ENCODE measurements around the gene C16orf96. TPM values are rescaled to one million over a fixed set of nuclear protein-coding genes. Genes with fewer than 3 reads are reported as not detected.

C16orf96 gene
- total RNA-seq, 2 donors from 2014 or later: 0.52 TPM; not detected in 1

DNA sequence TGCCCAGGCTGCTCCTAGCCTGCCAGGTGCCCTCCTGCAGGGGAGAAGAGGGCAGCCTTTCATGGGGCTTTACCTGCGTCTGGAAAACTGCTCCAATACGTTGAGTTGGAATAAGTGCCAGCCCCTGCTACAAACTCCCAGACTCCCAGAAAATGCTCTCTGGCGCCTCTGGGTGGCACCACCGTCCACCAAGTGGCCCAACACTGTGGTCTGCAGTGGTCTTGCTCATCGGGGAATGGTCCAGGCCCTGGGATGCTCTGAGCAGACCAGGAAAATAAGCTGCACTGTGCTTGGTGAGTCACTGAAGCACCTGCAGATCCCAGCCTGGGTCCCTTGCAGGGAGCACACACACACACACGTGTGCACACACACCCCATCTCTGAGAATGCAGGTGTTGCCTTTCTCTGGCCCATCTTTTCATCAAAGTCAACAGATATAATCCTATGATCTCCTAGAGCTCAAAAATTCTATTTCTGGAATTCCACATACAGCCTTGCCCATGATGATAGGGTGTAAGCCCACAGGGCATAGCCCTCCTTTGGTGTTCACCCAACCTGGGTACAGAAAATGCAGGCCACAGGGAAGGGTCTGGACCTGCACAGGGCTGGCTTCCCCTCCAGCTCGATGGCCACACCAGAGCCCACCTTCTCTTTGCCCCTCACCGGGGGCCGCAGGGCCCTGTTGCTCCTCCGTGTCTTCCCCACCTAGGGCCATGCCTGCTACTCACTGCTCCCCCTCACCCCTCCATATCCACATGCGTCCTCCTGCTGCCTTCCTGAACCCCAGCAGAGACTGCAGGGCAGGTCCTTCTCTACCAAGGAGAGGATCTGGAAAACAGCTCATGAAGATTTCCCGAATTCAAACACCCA, 38.1 kb upstream of the C16orf96 start:
- peaks cover 23% of the 10 kb centered on the region for H3K4me1 ChIP-seq
- no peaks in the 10 kb centered on the region for H3K9me3 ChIP-seq
- intact Hi-C loops (cut with DNase I): loop anchor here (10.0 kb wide), 1 partner anchor 67 kb away; no protein-coding TSS in a partner anchor
- WGBS, 2 donors: 61 to 63% methylated on average over 11 to 12 of the region's 12 CpGs
- no peak for TF ChIP-seq POLR2A (IDR thresholded peaks at IDR 0.05)
- TF ChIP-seq, protein P1, sequence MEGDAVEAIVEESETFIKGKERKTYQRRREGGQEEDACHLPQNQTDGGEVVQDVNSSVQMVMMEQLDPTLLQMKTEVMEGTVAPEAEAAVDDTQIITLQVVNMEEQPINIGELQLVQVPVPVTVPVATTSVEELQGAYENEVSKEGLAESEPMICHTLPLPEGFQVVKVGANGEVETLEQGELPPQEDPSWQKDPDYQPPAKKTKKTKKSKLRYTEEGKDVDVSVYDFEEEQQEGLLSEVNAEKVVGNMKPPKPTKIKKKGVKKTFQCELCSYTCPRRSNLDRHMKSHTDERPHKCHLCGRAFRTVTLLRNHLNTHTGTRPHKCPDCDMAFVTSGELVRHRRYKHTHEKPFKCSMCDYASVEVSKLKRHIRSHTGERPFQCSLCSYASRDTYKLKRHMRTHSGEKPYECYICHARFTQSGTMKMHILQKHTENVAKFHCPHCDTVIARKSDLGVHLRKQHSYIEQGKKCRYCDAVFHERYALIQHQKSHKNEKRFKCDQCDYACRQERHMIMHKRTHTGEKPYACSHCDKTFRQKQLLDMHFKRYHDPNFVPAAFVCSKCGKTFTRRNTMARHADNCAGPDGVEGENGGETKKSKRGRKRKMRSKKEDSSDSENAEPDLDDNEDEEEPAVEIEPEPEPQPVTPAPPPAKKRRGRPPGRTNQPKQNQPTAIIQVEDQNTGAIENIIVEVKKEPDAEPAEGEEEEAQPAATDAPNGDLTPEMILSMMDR (IDR thresholded peaks at IDR 0.05): peak; percentile 35 to 71 (median 55)
- no peak overlapping the region for H3K27ac ChIP-seq
- ATAC-seq (peak; percentile 41), DNase-seq (peak in 3 of 4 donors; percentile 44 to 57 (median 49))
- no peaks in the 10 kb centered on the region for H3K27me3 ChIP-seq
- H3K4me3 ChIP-seq: no peak overlapping the region
- H3K36me3 ChIP-seq (replicated peaks in 1 of 2; ENCODE audit: insufficient read depth in 1 of 2, low read depth in 2 of 2): no peaks in the 10 kb centered on the region

DNA sequence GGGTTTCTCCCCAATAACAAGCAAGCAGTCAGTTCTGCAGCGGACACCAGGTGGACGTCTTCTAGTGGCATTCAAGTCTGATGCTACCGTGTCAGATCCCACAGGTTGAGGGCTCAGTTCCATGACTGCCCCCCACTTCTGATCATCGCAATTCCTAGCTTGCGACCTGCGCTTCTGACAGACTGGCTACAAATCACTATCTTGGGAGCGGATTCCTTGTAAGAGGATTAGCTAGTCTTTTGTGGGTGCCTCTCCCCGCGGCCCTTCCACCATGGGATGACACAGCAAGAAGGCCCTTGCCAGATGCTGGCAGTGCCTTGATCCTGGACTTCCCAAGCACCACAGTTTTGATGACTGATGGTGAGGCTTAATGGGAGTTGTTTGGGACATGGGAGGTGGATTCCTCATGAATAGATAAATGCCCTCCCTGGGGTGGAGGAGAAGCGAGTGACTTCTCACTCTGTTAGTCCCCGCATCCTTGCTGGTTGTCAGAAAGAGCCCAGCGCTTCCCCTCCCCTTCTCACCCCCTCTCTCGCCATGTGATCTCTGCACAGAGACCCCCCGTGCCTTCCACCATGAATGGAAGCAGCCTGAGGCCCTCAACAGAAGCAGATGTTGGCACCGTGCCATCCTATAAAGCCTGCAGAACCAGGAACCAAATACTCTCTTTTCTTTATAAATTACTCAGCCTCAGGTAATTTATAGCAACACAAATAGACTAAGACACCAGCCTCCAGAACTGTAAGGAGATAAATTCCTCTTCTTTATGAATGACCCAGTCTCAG, 36.7 kb upstream of the C16orf96 start:
- 82% methylated on average over 13 to 15 of the region's 15 CpGs for WGBS, 2 donors
- no peak for ATAC-seq
- DNase-seq: no peak
- peaks cover 22% of the 10 kb centered on the region for H3K4me1 ChIP-seq
- no peaks in the 10 kb centered on the region for H3K36me3 ChIP-seq (replicated peaks in 1 of 2; ENCODE audit: insufficient read depth in 1 of 2, low read depth in 2 of 2)
- no peak overlapping the region for H3K4me3 ChIP-seq
- H3K9me3 ChIP-seq: no peaks in the 10 kb centered on the region
- intact Hi-C loops (cut with DNase I): loop anchor here (10.0 kb wide), 1 partner anchor 65 kb away; no protein-coding TSS in a partner anchor
- H3K27ac ChIP-seq: no peak overlapping the region
- H3K27me3 ChIP-seq: no peaks in the 10 kb centered on the region
- no peak for TF ChIP-seq POLR2A (IDR thresholded peaks at IDR 0.05)
- TF ChIP-seq, protein P1 (IDR thresholded peaks at IDR 0.05): no peak

GRCh38 chr16:4520913-4521312, 35.2 kb upstream of the C16orf96 start:
- intact Hi-C loops (cut with DNase I): no loop called here
- Histone ChIP-seq H3K4me3 (no peak overlapping the region), H3K9me3 (no peaks in the 10 kb centered on the region), H3K36me3 (replicated peaks in 1 of 2; ENCODE audit: insufficient read depth in 1 of 2, low read depth in 2 of 2) (no peaks in the 10 kb centered on the region), H3K27me3 (no peaks in the 10 kb centered on the region), H3K27ac (no peak overlapping the region), H3K4me1 (peaks cover 26% of the 10 kb centered on the region)
- TF ChIP-seq, protein P1 (IDR thresholded peaks at IDR 0.05): no peak
- TF ChIP-seq POLR2A (IDR thresholded peaks at IDR 0.05): no peak
- ATAC-seq (no peak), DNase-seq (no peak)
- WGBS, 2 donors: 70 to 79% methylated on average over 7 of the region's 7 CpGs

DNA sequence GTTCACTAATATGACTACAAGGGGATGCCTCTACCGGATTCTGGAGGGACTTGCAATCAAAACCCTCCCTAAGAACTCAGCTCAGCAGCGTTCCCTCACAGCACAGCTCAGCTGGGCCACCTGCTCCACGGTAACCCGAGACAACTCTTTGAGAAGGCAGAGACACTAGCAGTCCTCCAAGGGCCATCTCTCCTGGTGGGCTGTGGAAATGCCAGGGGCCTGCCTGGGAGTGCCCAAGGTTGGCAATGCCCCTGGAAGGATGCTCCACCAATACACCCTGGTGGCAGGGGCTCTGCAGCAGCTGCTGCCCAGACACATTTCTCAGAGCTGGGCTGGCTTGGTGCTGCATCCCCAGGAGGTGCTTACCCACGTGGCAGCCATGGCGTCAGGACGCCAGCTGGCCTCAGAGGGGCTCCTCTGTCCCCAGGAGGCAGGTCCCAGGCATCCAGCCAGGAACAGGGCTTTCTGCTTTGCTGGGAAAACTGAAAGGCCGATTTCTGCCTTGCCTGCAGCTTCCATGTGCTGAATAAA, 34.0 kb upstream of the C16orf96 start:
- no peak overlapping the region for H3K4me3 ChIP-seq
- TF ChIP-seq, protein P1 (IDR thresholded peaks at IDR 0.05): no peak
- TF ChIP-seq POLR2A (IDR thresholded peaks at IDR 0.05): no peak
- peak in 3 of 4 donors; percentile 65 to 71 (median 71) for DNase-seq
- no peaks in the 10 kb centered on the region for H3K9me3 ChIP-seq
- no peak for ATAC-seq
- intact Hi-C loops (cut with DNase I): no loop called here
- H3K27ac ChIP-seq: peak overlapping the region in 1 of 4 donors; percentile 14
- WGBS, 2 donors: 37 to 54% methylated on average over 3 to 8 of the region's 8 CpGs
- peaks cover 27% of the 10 kb centered on the region for H3K4me1 ChIP-seq
- H3K27me3 ChIP-seq: no peaks in the 10 kb centered on the region
- H3K36me3 ChIP-seq (replicated peaks in 1 of 2; ENCODE audit: insufficient read depth in 1 of 2, low read depth in 2 of 2): no peaks in the 10 kb centered on the region

All from body of pancreas (tissue), 4 donors.